CD14-positive monocyte (primary cell): ENCODE measurements around the gene SLCO4A1. TPM values are rescaled to one million over a fixed set of nuclear protein-coding genes. Genes with fewer than 3 reads are reported as not detected.
A peak's percentile ranks its signal among the peaks of the same experiment; 100 is the strongest.

Source experiments
- DNase-seq, 3 donors: peaks; one replicate each; pipeline ENCODE4 v3.0.0-alpha.2; 2011 to 2022
- H2AFZ ChIP-seq: 2 replicates; pipeline ENCODE4 v1.6.0; 2012; ENCODE audit warnings: mild to moderate bottlenecking, low read depth, low read length, inconsistent platforms; ENCODE audit not compliant: insufficient read depth, poor library complexity, severe bottlenecking
- H3K27ac ChIP-seq, 2 donors: 1 replicate in 1 of 2; 2 replicates in 1 of 2; pipeline ENCODE4 v1.5.1; 2012 to 2013; ENCODE audit warnings: low read length in 2 of 2, control low read depth in 1 of 2, inconsistent platforms in 1 of 2, low read depth in 1 of 2, mild to moderate bottlenecking in 1 of 2
- H3K27me3 ChIP-seq, 2 donors: one replicate each; pipeline versions ENCODE4 v1.6.0 to v1.6.1; 2011 to 2013; ENCODE audit warnings: low read length in 2 of 2; ENCODE audit not compliant: control insufficient read depth in 2 of 2, insufficient read depth in 2 of 2
- H3K36me3 ChIP-seq, 2 donors: replicated peaks in 1 of 2; 1 replicate in 1 of 2; 2 replicates in 1 of 2; pipeline versions ENCODE4 v1.5.1 to v1.6.1; 2012 to 2013; ENCODE audit warnings: low read length in 2 of 2, control low read depth in 1 of 2, inconsistent platforms in 1 of 2, mild to moderate bottlenecking in 1 of 2; ENCODE audit not compliant: insufficient read depth in 2 of 2, control insufficient read depth in 1 of 2
- H3K4me1 ChIP-seq, 2 donors: 1 replicate in 1 of 2; 2 replicates in 1 of 2; pipeline versions ENCODE4 v1.5.1 to v1.6.1; 2012 to 2013; ENCODE audit warnings: low read length in 2 of 2, control low read depth in 1 of 2, inconsistent platforms in 1 of 2, mild to moderate bottlenecking in 1 of 2, moderate library complexity in 1 of 2; ENCODE audit not compliant: insufficient read depth in 2 of 2, control insufficient read depth in 1 of 2
- H3K4me2 ChIP-seq: replicated peaks from 2 replicates; pipeline ENCODE3; 2012; ENCODE audit warnings: low read length, moderate library complexity, mild to moderate bottlenecking; ENCODE audit not compliant: poor library complexity, severe bottlenecking; ENCODE audit errors: extremely low read depth
- H3K4me3 ChIP-seq, 3 experiments: fragments of 200-600 bp in 1 of 3; sonication (generic) in 1 of 3; replicated peaks in 1 of 3; 1 replicate in 2 of 3; 2 replicates in 1 of 3; pipeline ENCODE4 v1.5.1; 2011 to 2013; ENCODE audit warnings: low read length in 3 of 3, mild to moderate bottlenecking in 3 of 3, control low read depth in 2 of 3, low read depth in 2 of 3, inconsistent platforms in 1 of 3, moderate library complexity in 1 of 3
- H3K79me2 ChIP-seq: 2 replicates; pipeline ENCODE4 v1.6.0; 2012; ENCODE audit warnings: mild to moderate bottlenecking, control low read depth, inconsistent platforms, low read length, moderate library complexity; ENCODE audit not compliant: insufficient read depth
- H3K9ac ChIP-seq: 2 replicates; pipeline ENCODE4 v1.6.0; 2017; ENCODE audit warnings: low read length, mild to moderate bottlenecking; ENCODE audit not compliant: insufficient read depth, poor library complexity, severe bottlenecking
- H3K9me3 ChIP-seq, 2 donors: replicated peaks in 1 of 2; 1 replicate in 1 of 2; 2 replicates in 1 of 2; pipeline versions ENCODE4 v1.5.1 to v1.6.1; 2012 to 2013; ENCODE audit warnings: low read length in 2 of 2, control low read depth in 1 of 2; ENCODE audit not compliant: control insufficient read depth in 1 of 2, insufficient read depth in 1 of 2
- H4K20me1 ChIP-seq: 2 replicates; pipeline ENCODE4 v1.6.0; 2012; ENCODE audit warnings: mild to moderate bottlenecking, low read length, control low read depth, moderate library complexity; ENCODE audit not compliant: insufficient read depth
- H3K27ac Mint-ChIP-seq, 7 donors: one replicate each; pipeline ENCODE4 v1.8.0; 2020; ENCODE audit warnings: mild to moderate bottlenecking in 7 of 7, mixed read lengths in 7 of 7, moderate library complexity in 6 of 7, inconsistent platforms in 2 of 7
- H3K27me3 Mint-ChIP-seq, 3 donors: one replicate each; pipeline ENCODE4 v1.8.0; 2021 to 2022; ENCODE audit warnings: low read depth in 3 of 3, mild to moderate bottlenecking in 3 of 3, mixed read lengths in 3 of 3, moderate library complexity in 3 of 3, inconsistent platforms in 1 of 3
- H3K36me3 Mint-ChIP-seq, 2 donors: one replicate each; pipeline ENCODE4 v1.8.0; 2020; ENCODE audit warnings: mixed read lengths in 2 of 2, inconsistent platforms in 1 of 2, mild to moderate bottlenecking in 1 of 2
- H3K4me1 Mint-ChIP-seq: one replicate; pipeline ENCODE4 v1.8.0; 2020; ENCODE audit warnings: mild to moderate bottlenecking, mixed read lengths
- H3K4me3 Mint-ChIP-seq, 2 donors: one replicate each; pipeline ENCODE4 v1.8.0; 2020; ENCODE audit warnings: mild to moderate bottlenecking in 2 of 2, mixed read lengths in 2 of 2, moderate library complexity in 1 of 2
- H3K9me3 Mint-ChIP-seq, 7 donors: one replicate each; pipeline ENCODE4 v1.8.0; 2020 to 2022; ENCODE audit warnings: mixed read lengths in 7 of 7, mild to moderate bottlenecking in 6 of 7, moderate library complexity in 6 of 7, inconsistent platforms in 2 of 7
- CTCF ChIP-seq: fragments of 200-600 bp; IDR thresholded peaks from one replicate; pipeline ENCODE4 v1.8.0; 2022; ENCODE audit warnings: antibody characterized with exemption, mild to moderate bottlenecking
- WGBS: methylation state at CpG from one replicate; pipeline ENCODE4 v1.1.5; 2013; ENCODE audit warnings: missing lambda C conversion rate; ENCODE audit not compliant: insufficient coverage; 5-methylcytosine and 5-hydroxymethylcytosine counted together
- intact Hi-C, 2 donors: fragments of 100-400 bp; cut with micrococcal nuclease; formaldehyde crosslinking; loops; one replicate each; pipeline versions ENCODE4 v1.15.0 to v1.15.1; 2023
- polyA plus RNA-seq, 3 donors: library from polyadenylated mRNA; depleted of rRNA in 1 of 3; unstranded in 2 of 3; stranded (reverse) in 1 of 3; fragments of 300-500 nt in 2 of 3; fragments of >200 nt in 1 of 3; fragmentation: Illumina TruSeq in 2 of 3; gene quantifications; 1 replicate in 2 of 3; 2 replicates in 1 of 3; pipeline ENCODE4 v1.2.3, GENCODE V29; 2012 to 2021

The SLCO4A1 gene
- polyA plus RNA-seq, 3 donors, result 0.05 to 0.42 (median 0.26) TPM

GRCh38 chr20:62643521-62644043, 1.3 kb downstream of the SLCO4A1 start:
- Mint-ChIP-seq H3K9me3 (peaks cover 0 to 6% (median 0%) of the 10 kb centered on the region in 7 donors), H3K27me3 (peaks cover 27 to 47% (median 32%) of the 10 kb centered on the region in 3 donors), H3K4me3 (peak overlapping the region; percentile 68 to 72), H3K36me3 (peaks cover 0 to under 1% of the 10 kb centered on the region in 2 donors), H3K4me1 (peaks cover 25% of the 10 kb centered on the region), H3K27ac (no peak overlapping the region)
- peaks cover 35 to 46% of the 10 kb centered on the region in 2 donors for H3K4me1 ChIP-seq
- no peaks in the 10 kb centered on the region for H3K36me3 ChIP-seq
- no peak for DNase-seq
- H2AFZ ChIP-seq, result peak overlapping the region; percentile 50
- 75% methylated on average over 11 of the region's 14 CpGs for WGBS
- peak overlapping the region in 1 of 3 experiments; percentile 71 for H3K4me3 ChIP-seq
- intact Hi-C loops, result no loop called here
- H3K9ac ChIP-seq, result no peak overlapping the region
- H3K27ac ChIP-seq, result no peak overlapping the region
- TF ChIP-seq CTCF, result no peak
- H3K4me2 ChIP-seq, result peak overlapping the region; percentile 85
- H4K20me1 ChIP-seq, result no peaks in the 10 kb centered on the region
- no peaks in the 10 kb centered on the region for H3K79me2 ChIP-seq
- no peaks in the 10 kb centered on the region for H3K9me3 ChIP-seq
- H3K27me3 ChIP-seq, result peaks cover 6 to 41% of the 10 kb centered on the region in 2 donors

- Mint-ChIP-seq H3K4me3 (peak overlapping the region in 1 of 2 donors; percentile 72), H3K4me1 (peaks cover 25% of the 10 kb centered on the region), H3K9me3 (peaks cover 0 to 6% (median 0%) of the 10 kb centered on the region in 7 donors), H3K27me3 (peaks cover 27 to 44% (median 32%) of the 10 kb centered on the region in 3 donors), H3K36me3 (peaks cover 0 to 4% of the 10 kb centered on the region in 2 donors), H3K27ac (no peak overlapping the region)
- TF ChIP-seq CTCF, result no peak
- intact Hi-C loops, result no loop called here
- H3K27me3 ChIP-seq, result peaks cover 6 to 37% of the 10 kb centered on the region in 2 donors
- peaks cover 35 to 46% of the 10 kb centered on the region in 2 donors for H3K4me1 ChIP-seq
- no peaks in the 10 kb centered on the region for H3K36me3 ChIP-seq
- H3K79me2 ChIP-seq, result no peaks in the 10 kb centered on the region
- H3K27ac ChIP-seq, result no peak overlapping the region
- no peaks in the 10 kb centered on the region for H4K20me1 ChIP-seq
- H3K9me3 ChIP-seq, result no peaks in the 10 kb centered on the region
- no peak overlapping the region for H3K9ac ChIP-seq
- H3K4me3 ChIP-seq, result no peak overlapping the region
- H2AFZ ChIP-seq, result no peak overlapping the region
- no peak overlapping the region for H3K4me2 ChIP-seq
- DNase-seq, result no peak
- 95% methylated on average over 21 of the region's 23 CpGs for WGBS
These were observed 1.9 kb downstream of the SLCO4A1 start for GRCh38 chr20:62644044-62644795.
